Mesothelial cell of epicardium (in vitro differentiated cells): ENCODE data around the gene TFDP1. TPM values are rescaled to one million over a fixed set of nuclear protein-coding genes. Genes with fewer than 3 reads are reported as not detected.

Experiments
- DNase-seq, 2 experiments: peaks; one replicate each; pipeline ENCODE4 v3.0.0; 2021; ENCODE audit warnings: low spot score in 2 of 2; ENCODE audit not compliant: unreplicated experiment in 2 of 2
- H3K27ac Mint-ChIP-seq: 2 replicates; pipeline ENCODE4 v1.8.0; 2021; ENCODE audit warnings: mixed read lengths
- H3K27me3 Mint-ChIP-seq: 2 replicates; pipeline ENCODE4 v1.8.0; 2021; ENCODE audit warnings: low read depth, mixed read lengths
- H3K36me3 Mint-ChIP-seq: 2 replicates; pipeline ENCODE4 v1.8.0; 2021; ENCODE audit warnings: mixed read lengths
- H3K4me1 Mint-ChIP-seq: 2 replicates; pipeline ENCODE4 v1.8.0; 2021; ENCODE audit warnings: mixed read lengths
- H3K4me3 Mint-ChIP-seq: 2 replicates; pipeline ENCODE4 v1.8.0; 2021; ENCODE audit warnings: mild to moderate bottlenecking, moderate library complexity, mixed read lengths
- H3K9me3 Mint-ChIP-seq: 2 replicates; pipeline ENCODE4 v1.8.0; 2021; ENCODE audit warnings: mixed read lengths
- CTCF ChIP-seq: fragments of 200-600 bp; sonication (generic); IDR thresholded peaks from one replicate; pipeline ENCODE4 v1.5.0; 2021; ENCODE audit warnings: antibody characterized with exemption; ENCODE audit not compliant: unreplicated experiment
- total RNA-seq: library from RNA; stranded (reverse); gene quantifications from 3 replicates; pipeline ENCODE4 v1.2.1, GENCODE V29; 2021

TFDP1 gene
- total RNA-seq, 1 donor from 2014 or later, result 52.6 TPM

DNA sequence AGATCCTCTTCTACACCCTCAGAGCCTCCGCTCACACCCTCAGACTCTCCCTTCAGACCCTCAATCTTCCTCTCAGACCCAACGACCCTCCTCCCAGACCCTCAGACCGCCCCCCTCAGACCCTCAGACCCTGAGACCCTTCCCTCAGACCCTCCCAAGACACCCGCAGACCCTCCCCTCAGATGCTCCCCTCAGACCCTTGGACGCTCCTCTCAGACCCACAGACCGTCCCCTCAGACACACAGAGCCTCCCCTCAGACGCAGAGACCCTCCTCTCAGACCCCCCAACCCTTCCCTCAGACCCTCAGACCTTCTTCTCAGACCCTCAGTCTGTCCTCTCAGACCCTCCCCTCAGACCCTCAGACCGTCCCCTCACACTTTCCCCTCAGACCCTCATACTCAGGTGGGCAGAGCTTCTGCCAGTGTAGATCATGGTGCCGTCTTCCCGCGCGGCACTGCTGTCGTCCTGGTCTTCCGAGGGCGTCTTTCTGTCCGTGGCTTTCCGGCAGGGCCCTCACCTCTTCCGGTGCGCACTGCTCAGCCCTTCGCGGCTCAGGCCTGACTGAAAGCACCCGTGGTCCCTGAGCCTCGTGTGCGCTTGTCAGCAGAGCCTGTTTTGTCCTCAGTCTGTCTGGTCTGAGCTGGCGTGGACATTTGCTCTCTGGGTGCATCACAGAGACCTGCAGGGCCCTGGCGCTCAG lies 18.9 kb upstream of the TFDP1 start:
- TF ChIP-seq CTCF, result no peak
- peaks cover 7% of the 10 kb centered on the region for H3K4me1 Mint-ChIP-seq
- H3K27me3 Mint-ChIP-seq, result peaks cover 1% of the 10 kb centered on the region
- no peaks in the 10 kb centered on the region for H3K36me3 Mint-ChIP-seq
- no peak for DNase-seq
- H3K9me3 Mint-ChIP-seq, result no peaks in the 10 kb centered on the region
- H3K27ac Mint-ChIP-seq, result no peak overlapping the region
- no peak overlapping the region for H3K4me3 Mint-ChIP-seq

GRCh38 chr13:113566227-113566561 lies 18.4 kb upstream of the TFDP1 start:
- H3K4me1 Mint-ChIP-seq, result peaks cover 7% of the 10 kb centered on the region

GRCh38 chr13:113567681-113568080 lies 16.9 kb upstream of the TFDP1 start:
- TF ChIP-seq CTCF, result no peak
- no peak overlapping the region for H3K4me3 Mint-ChIP-seq
- H3K4me1 Mint-ChIP-seq, result peaks cover under 1% of the 10 kb centered on the region
- DNase-seq, result no peak
- H3K9me3 Mint-ChIP-seq, result peaks cover 8% of the 10 kb centered on the region
- peaks cover 1% of the 10 kb centered on the region for H3K27me3 Mint-ChIP-seq
- no peak overlapping the region for H3K27ac Mint-ChIP-seq
- H3K36me3 Mint-ChIP-seq, result no peaks in the 10 kb centered on the region

More at GRCh38 chr13:113566227-113566561, 18.4 kb upstream of the TFDP1 start:
- no peaks in the 10 kb centered on the region for H3K9me3 Mint-ChIP-seq
- no peak overlapping the region for H3K27ac Mint-ChIP-seq
- peaks cover 1% of the 10 kb centered on the region for H3K27me3 Mint-ChIP-seq
- no peaks in the 10 kb centered on the region for H3K36me3 Mint-ChIP-seq
- no peak for TF ChIP-seq CTCF
- DNase-seq, result no peak
- H3K4me3 Mint-ChIP-seq, result no peak overlapping the region

DNA sequence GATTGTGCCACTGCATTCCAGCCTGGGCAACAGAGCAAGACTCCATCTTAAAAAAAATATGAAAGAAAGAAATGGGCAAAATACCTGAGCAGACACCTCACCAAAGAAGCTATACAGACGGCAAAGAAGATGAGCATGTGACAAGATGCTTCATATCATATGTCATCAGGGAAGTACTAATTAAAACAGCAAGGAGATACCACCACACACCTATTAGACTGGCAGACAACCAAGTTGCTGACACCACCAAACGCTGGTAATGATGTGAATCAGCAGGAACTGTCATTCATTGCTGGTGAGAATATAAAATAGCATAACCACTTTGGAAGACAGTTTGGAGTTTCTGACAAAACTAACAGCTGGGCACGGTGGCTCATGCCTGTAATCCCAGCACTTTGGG lies 11.5 kb upstream of the TFDP1 start:
- Mint-ChIP-seq H3K4me1 (no peaks in the 10 kb centered on the region), H3K27ac (no peak overlapping the region), H3K4me3 (no peak overlapping the region), H3K36me3 (peaks cover 6% of the 10 kb centered on the region), H3K27me3 (no peaks in the 10 kb centered on the region), H3K9me3 (peaks cover 40% of the 10 kb centered on the region)
- TF ChIP-seq CTCF, result no peak
- no peak for DNase-seq

- Mint-ChIP-seq H3K36me3 (peaks cover 6% of the 10 kb centered on the region), H3K9me3 (peaks cover 42% of the 10 kb centered on the region), H3K4me3 (no peak overlapping the region), H3K27me3 (no peaks in the 10 kb centered on the region), H3K27ac (no peak overlapping the region), H3K4me1 (no peaks in the 10 kb centered on the region)
- TF ChIP-seq CTCF, result no peak
- DNase-seq, result no peak
These were observed 8.0 kb upstream of the TFDP1 start for GRCh38 chr13:113576597-113576996.
